ENCODE measurements around the gene CDS1. TPM values are rescaled to one million over a fixed set of nuclear protein-coding genes. Genes with fewer than 3 reads are reported as not detected.
A peak's percentile ranks its signal among the peaks of the same experiment; 100 is the strongest.

The CDS1 gene
- total RNA-seq, 6 donors from 2014 or later = 6.5 to 39.8 (median 19.2) TPM

- H3K27ac ChIP-seq = peak overlapping the region; percentile 85 to 89 (median 86)
- TF ChIP-seq POLR2AphosphoS5 (IDR thresholded peaks at IDR 0.05) (peak; percentile 55 to 60), POLR2A (IDR thresholded peaks at IDR 0.05) (peak in 1 of 4 donors; percentile 58), CTCF (IDR thresholded peaks at IDR 0.05) (peak in 1 of 6 experiments; percentile 21), EP300 (IDR thresholded peaks at IDR 0.05) (peak in 1 of 4 donors; percentile 51)
- H3K36me3 ChIP-seq = no peaks in the 10 kb centered on the region
- peaks cover 0 to 18% (median 1%) of the 10 kb centered on the region in 4 donors for H3K27me3 ChIP-seq
- peaks cover 14 to 20% (median 16%) of the 10 kb centered on the region in 4 donors for H3K4me1 ChIP-seq
- H3K9me3 ChIP-seq = no peaks in the 10 kb centered on the region
- DNase-seq (peak; percentile 95 to 99), ATAC-seq (ENCODE audit: low FRiP score in 2 of 2) (peak; percentile 95)
- peak overlapping the region; percentile 40 to 89 (median 72) for H3K4me3 ChIP-seq
- WGBS, 2 donors = 1 to 2% methylated on average over 13 to 35 of the region's 56 CpGs
Observed at GRCh38 chr4:84582302-84582987, 482 bp upstream of the CDS1 start.

DNA sequence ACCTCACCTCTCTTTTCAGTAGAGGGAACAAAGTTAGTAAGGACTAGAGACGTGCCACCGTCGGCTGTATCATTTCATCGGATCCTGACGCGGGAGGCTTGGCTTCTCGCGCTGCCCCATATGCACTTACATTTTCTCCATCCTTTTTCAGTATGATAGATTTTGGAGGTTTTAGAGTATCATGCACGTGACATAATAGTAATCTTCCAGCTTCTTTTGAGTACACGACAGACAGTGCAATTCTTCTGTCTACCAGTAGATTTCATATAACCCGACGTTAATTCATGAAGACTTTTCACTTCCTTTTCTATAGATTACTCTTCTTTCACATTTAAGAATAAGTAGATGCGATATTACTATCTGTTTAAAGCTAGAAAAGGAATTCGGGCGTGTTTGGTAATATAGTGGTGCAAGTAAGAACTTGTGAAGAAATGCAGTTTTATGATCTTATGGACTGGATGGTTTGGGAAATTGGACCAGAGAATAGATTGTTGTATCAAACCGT, 1.0 kb downstream of the CDS1 start:
- H3K27me3 ChIP-seq = peaks cover 0 to 18% (median 1%) of the 10 kb centered on the region in 4 donors
- ATAC-seq (ENCODE audit: low FRiP score in 2 of 2) (no peak), DNase-seq (no peak)
- no peaks in the 10 kb centered on the region for H3K36me3 ChIP-seq
- no peaks in the 10 kb centered on the region for H3K9me3 ChIP-seq
- peak overlapping the region; percentile 40 to 89 (median 72) for H3K4me3 ChIP-seq
- 19 to 25% methylated on average over 14 to 16 of the region's 16 CpGs for WGBS, 2 donors
- peak overlapping the region; percentile 85 to 89 (median 86) for H3K27ac ChIP-seq
- TF ChIP-seq POLR2A (IDR thresholded peaks at IDR 0.05) (no peak), POLR2AphosphoS5 (IDR thresholded peaks at IDR 0.05) (no peak), CTCF (IDR thresholded peaks at IDR 0.05) (no peak), EP300 (IDR thresholded peaks at IDR 0.05) (no peak)
- peaks cover 14 to 20% (median 16%) of the 10 kb centered on the region in 4 donors for H3K4me1 ChIP-seq

DNA sequence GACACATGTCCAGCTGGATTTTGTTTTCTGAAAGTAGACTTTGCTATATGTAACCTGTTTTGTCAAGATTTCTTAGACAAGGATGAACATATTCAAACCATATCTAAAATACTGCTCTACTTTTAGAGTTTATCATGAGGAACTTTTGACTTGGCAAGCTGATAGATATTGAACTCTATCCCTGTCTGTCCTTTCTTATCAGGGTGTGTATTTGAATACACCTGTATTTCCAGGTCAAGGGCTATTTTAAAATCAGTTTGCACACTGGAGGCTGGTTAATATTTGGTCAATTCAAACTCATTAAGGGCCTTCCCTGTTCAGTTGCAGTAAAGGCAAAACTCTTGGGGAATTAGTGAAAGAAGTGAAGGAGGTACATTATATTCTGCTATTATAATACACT, 2.3 kb downstream of the CDS1 start:
- H3K4me3 ChIP-seq = peak overlapping the region in 2 of 4 donors; percentile 6 to 89

DNA sequence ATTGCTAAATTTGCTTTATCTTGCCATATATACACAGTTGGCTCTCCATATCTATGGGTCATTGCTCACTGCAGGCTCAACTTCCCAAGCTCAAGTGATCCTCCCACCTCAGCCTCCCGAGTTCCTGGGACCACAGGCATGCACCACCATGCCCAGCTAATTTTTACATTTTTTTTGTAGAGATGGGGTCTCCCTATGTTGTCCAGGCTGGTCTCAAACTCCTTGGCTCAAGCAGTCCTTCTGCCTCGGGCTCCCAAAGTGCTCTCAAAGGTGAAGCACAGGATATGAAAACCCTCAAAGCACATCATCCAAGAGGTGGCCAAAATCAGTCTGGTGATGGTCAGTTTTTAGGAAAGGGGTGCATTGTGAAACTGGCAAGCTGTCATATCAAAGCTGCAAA, 11.8 kb downstream of the CDS1 start:
- ATAC-seq (ENCODE audit: low FRiP score in 2 of 2) (no peak), DNase-seq (no peak)
- Histone ChIP-seq H3K27ac (no peak overlapping the region), H3K27me3 (no peaks in the 10 kb centered on the region), H3K4me3 (no peak overlapping the region), H3K4me1 (no peaks in the 10 kb centered on the region), H3K36me3 (no peaks in the 10 kb centered on the region), H3K9me3 (no peaks in the 10 kb centered on the region)
- WGBS, 2 donors = 75 to 78% methylated on average over 2 of the region's 2 CpGs
- TF ChIP-seq CTCF (IDR thresholded peaks at IDR 0.05) = no peak
- TF ChIP-seq POLR2A (IDR thresholded peaks at IDR 0.05) = no peak
- TF ChIP-seq POLR2AphosphoS5 (IDR thresholded peaks at IDR 0.05) = no peak
- TF ChIP-seq EP300 (IDR thresholded peaks at IDR 0.05) = no peak

More for the DNA sequence above, 2.3 kb downstream of the CDS1 start:
- Histone ChIP-seq H3K27me3 (peaks cover 0 to 18% (median 1%) of the 10 kb centered on the region in 4 donors), H3K36me3 (no peaks in the 10 kb centered on the region), H3K27ac (no peak overlapping the region), H3K4me1 (peaks cover 14 to 20% (median 16%) of the 10 kb centered on the region in 4 donors), H3K9me3 (no peaks in the 10 kb centered on the region)
- TF ChIP-seq EP300 (IDR thresholded peaks at IDR 0.05) (no peak), CTCF (IDR thresholded peaks at IDR 0.05) (no peak), POLR2A (IDR thresholded peaks at IDR 0.05) (no peak), POLR2AphosphoS5 (IDR thresholded peaks at IDR 0.05) (no peak)
- ATAC-seq (ENCODE audit: low FRiP score in 2 of 2) = no peak
- DNase-seq = no peak

Data from upper lobe of left lung (tissue), 6 donors.